ENCODE results near the gene PDHB.

Gene PDHB

GRCh38 chr3:58398669-58399333 is 34.8 kb downstream of the PDHB start:
- no peak for DNase-seq

GRCh38 chr3:58394339-58394738 is 39.3 kb downstream of the PDHB start:
- DNase-seq, result no peak

GRCh38 chr3:58392181-58392580 is 41.5 kb downstream of the PDHB start:
- no peak for DNase-seq

GRCh38 chr3:58391156-58391865 is 42.3 kb downstream of the PDHB start:
- no peak for DNase-seq

- DNase-seq, result peak; percentile 16 to 55 (median 34)
Observed at GRCh38 chr3:58388550-58389091, 45.0 kb downstream of the PDHB start.

GRCh38 chr3:58387650-58388546 is 45.7 kb downstream of the PDHB start:
- no peak for DNase-seq

DNA sequence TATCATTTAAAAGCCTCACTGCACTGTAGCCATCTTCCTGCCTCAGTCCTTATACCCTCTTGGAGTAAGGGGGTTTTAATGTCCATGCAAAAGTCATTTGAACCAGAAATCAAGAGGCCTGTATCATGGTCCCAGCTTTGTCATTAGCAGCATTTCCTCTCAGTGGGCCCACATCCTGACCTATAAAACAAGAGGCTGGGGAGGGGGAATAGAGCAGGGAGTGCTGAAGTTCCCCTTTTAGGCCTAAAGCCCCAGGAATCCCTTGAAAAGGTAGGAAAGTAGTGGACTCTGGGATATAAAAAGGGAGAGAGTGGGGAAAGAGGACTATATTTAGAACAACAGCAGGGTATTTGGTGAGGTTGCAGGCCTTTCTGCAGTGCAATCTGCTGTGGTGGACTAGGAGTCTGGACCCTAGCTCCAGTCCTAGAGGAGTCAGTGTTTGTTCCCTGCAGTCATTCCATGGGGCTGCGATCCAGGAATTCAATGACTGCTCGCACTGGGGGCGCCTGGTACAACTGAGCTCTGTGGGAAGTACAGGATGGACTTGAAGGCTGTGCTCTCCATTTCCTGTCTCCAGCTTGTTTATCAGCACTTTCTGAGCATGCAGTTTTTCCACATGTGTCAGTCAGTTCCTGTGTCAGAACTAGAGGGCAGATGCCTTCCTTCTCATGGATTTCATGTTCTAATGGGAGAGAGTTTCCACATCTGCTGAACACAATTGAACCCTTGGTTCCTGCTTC is 46.8 kb downstream of the PDHB start:
- DNase-seq, result peak; percentile 12 to 56 (median 27)

DNA sequence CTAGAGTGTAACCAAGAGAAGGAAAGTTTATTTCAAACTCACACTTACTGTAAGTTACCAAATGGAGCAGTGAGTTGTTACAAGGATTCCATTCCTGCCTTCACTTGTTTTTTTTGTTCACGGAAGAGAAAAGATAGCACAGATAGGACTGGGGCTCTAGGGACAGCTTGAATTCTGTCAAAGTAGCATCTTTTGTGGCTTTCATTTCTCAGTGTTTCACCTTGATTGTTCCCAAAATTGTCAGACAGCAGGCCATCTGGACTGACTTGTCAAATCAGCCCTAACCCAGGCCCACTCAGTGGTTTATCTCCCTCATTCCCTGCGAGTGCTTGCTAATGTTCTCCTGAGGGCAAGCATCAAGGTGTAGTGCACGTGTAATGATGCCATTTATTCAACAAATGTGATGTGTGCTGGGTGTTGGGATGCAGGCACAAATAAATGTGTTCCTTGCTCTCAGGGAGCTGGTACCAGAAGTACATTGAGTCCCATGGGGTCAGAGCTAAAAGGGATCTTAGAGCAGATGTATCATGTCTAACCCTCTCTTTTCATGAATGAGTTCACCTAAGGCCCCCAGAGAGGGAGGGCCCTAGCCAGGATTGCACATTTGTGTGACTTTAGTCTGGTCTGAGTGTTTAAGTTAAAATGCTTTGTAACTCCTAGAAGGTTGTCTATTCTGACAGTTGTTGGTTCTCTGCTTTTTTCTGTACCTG is 49.1 kb downstream of the PDHB start:
- DNase-seq, result no peak

DNA sequence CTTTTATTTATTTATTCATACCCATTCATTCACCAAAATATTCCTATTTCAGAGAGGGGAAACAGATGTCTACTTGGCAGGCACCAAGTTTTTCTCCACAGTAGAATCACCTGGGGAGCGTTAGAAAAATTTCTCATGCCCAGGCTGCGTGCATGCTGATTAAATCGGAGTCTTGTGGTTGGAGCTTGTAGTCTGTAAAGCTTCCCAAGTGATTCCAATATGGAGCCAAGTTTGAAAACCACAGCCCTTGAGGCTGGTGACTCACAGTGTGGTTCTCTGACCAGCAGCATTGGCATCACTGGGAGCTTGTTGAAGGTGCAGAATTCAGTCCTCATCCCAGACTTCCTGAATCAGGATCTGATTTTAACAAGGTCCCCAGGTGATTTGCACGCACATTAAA is 49.7 kb downstream of the PDHB start:
- peak in 1 of 4 experiments; percentile 13 for DNase-seq

DNA sequence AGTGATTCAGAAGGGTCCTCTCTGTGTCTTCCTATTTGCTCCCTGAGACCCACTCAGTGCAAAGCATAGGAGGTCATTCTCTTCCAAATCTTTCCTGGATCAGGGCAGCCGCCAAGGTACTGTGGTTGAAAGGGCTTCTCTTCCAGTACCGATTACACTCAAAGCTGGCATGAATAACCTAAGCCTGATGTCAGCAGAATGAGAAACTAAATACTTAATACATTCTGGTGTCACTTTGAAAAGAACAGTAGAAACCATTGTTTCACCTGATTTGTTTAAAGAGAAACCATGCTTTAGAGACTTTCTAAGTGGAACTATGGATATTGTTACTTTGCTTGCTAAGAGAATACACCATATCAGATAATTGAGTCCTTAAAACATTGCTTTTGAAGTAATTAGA is 50.2 kb downstream of the PDHB start:
- no peak for DNase-seq

- DNase-seq, result no peak
Observed at GRCh38 chr3:58379351-58380073, 54.1 kb downstream of the PDHB start.

DNA sequence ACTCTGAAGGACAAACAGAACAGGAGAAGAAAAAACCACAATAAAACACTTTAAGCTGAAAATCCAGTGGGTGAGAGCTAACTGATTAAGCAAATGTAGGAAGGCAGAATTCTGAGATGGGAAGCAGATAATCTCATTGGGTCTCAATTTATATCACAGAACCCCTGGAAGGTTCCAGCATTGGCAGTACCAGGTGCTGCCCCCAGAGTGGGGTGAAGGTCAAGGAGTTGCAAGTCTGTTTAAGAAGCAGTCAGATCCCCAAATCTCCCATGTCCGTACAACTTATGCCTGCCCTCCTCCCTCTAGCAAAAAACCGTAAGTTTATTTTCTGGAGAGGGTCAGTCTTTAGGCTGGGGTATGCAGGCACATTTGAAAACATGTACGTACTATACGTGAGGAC is 55.9 kb downstream of the PDHB start:
- no peak for DNase-seq
